T47D (cell line): ENCODE results near the gene STK39.

Source experiments
- DNase-seq, 2 experiments: peaks; one replicate each; pipeline versions ENCODE4 v3.0.0 to v3.0.0-alpha.2; 2011 to 2012; ENCODE audit warnings: low read depth in 1 of 2, low spot score in 1 of 2
- JUND ChIP-seq: IDR thresholded peaks from 2 replicates; pipeline ENCODE4 v1.6.1; 2012; ENCODE audit warnings: low read depth
- in situ Hi-C: cut with HindIII; loops from 2 replicates; pipeline ENCODE4 v1.10.0; 2016; ENCODE audit warnings: low sequenced_read_pairs, low pct_unique_long_range_greater_than_20kb

STK39 gene

GRCh38 chr2:168167511-168168263 is 79.7 kb downstream of the STK39 start:
- in situ Hi-C loops = no loop called here
- DNase-seq = no peak
- TF ChIP-seq JUND = no peak

GRCh38 chr2:168166902-168167510 is 80.4 kb downstream of the STK39 start:
- TF ChIP-seq JUND = no peak
- no peak for DNase-seq
- in situ Hi-C loops = no loop called here

- in situ Hi-C loops = no loop called here
- no peak for DNase-seq
- TF ChIP-seq JUND = no peak
Measured at GRCh38 chr2:168165985-168166901, 81.2 kb downstream of the STK39 start.

GRCh38 chr2:168165397-168165796 is 82.0 kb downstream of the STK39 start:
- in situ Hi-C loops = no loop called here
- TF ChIP-seq JUND = no peak
- no peak for DNase-seq

GRCh38 chr2:168160897-168161296 is 86.5 kb downstream of the STK39 start:
- peak in 1 of 2 experiments; percentile 46 for DNase-seq
- in situ Hi-C loops = no loop called here

GRCh38 chr2:168159754-168160585 is 87.4 kb downstream of the STK39 start:
- TF ChIP-seq JUND = no peak
- DNase-seq = no peak
- in situ Hi-C loops = no loop called here

More at GRCh38 chr2:168160897-168161296, 86.5 kb downstream of the STK39 start:
- TF ChIP-seq JUND = no peak

GRCh38 chr2:168158586-168158985 is 88.8 kb downstream of the STK39 start:
- in situ Hi-C loops = no loop called here
- no peak for TF ChIP-seq JUND

GRCh38 chr2:168157926-168158325 is 89.5 kb downstream of the STK39 start:
- no peak for TF ChIP-seq JUND
- in situ Hi-C loops = no loop called here
- DNase-seq = no peak

More at GRCh38 chr2:168158586-168158985, 88.8 kb downstream of the STK39 start:
- no peak for DNase-seq

GRCh38 chr2:168157070-168157469 is 90.3 kb downstream of the STK39 start:
- in situ Hi-C loops = no loop called here
- DNase-seq = no peak

GRCh38 chr2:168156661-168157060 is 90.7 kb downstream of the STK39 start:
- in situ Hi-C loops = no loop called here
- no peak for DNase-seq
- TF ChIP-seq JUND = no peak

More at GRCh38 chr2:168157070-168157469, 90.3 kb downstream of the STK39 start:
- TF ChIP-seq JUND = no peak

- in situ Hi-C loops = no loop called here
- DNase-seq = no peak
Measured at GRCh38 chr2:168155680-168156079, 91.7 kb downstream of the STK39 start.

GRCh38 chr2:168155046-168155445 is 92.3 kb downstream of the STK39 start:
- in situ Hi-C loops = no loop called here
- no peak for TF ChIP-seq JUND
- no peak for DNase-seq

More at GRCh38 chr2:168155680-168156079, 91.7 kb downstream of the STK39 start:
- TF ChIP-seq JUND = no peak
